CD4-positive, CD25-positive, alpha-beta regulatory T cell (primary cell): ENCODE measurements around the gene XKR3. TPM values are rescaled to one million over a fixed set of nuclear protein-coding genes. Genes with fewer than 3 reads are reported as not detected.

Experiments
- ATAC-seq, 2 donors: fragments of 150-1000 bp; cut with Tn5 transposase; one replicate each; pipeline ENCODE4 v1.10.0; 2021; ENCODE audit warnings: low read depth in 2 of 2, moderate number of reproducible peaks in 2 of 2, moderate library complexity in 1 of 2
- DNase-seq, 3 donors: peaks; one replicate each; pipeline versions ENCODE4 v3.0.0 to v3.0.0-alpha.2; 2012 to 2022; ENCODE audit warnings: mixed read lengths in 1 of 3
- H3K27ac ChIP-seq: one replicate; pipeline ENCODE4 v1.7.0; 2013; ENCODE audit warnings: mild to moderate bottlenecking, low read length; ENCODE audit not compliant: insufficient read depth, poor library complexity, severe bottlenecking
- H3K27me3 ChIP-seq: one replicate; pipeline ENCODE4 v1.7.0; 2013; ENCODE audit warnings: low read length; ENCODE audit not compliant: control insufficient read depth, insufficient read depth
- H3K36me3 ChIP-seq: one replicate; pipeline ENCODE4 v1.7.0; 2013; ENCODE audit warnings: mild to moderate bottlenecking, low read length, moderate library complexity; ENCODE audit not compliant: control insufficient read depth, insufficient read depth
- H3K4me1 ChIP-seq: 2 replicates; pipeline ENCODE4 v1.7.0; 2013; ENCODE audit warnings: mild to moderate bottlenecking, low read length; ENCODE audit not compliant: insufficient read depth, control insufficient read depth, poor library complexity, severe bottlenecking
- H3K4me3 ChIP-seq: one replicate; pipeline ENCODE4 v1.7.0; 2013; ENCODE audit warnings: low read depth, mild to moderate bottlenecking, low read length, moderate library complexity
- H3K9me3 ChIP-seq, 2 experiments: 1 replicate in 1 of 2; 2 replicates in 1 of 2; pipeline ENCODE4 v1.7.0; 2013; ENCODE audit warnings: low read length in 2 of 2, mild to moderate bottlenecking in 1 of 2, moderate library complexity in 1 of 2; ENCODE audit not compliant: control insufficient read depth in 2 of 2
- H3K27ac Mint-ChIP-seq, 3 donors: one replicate each; pipeline ENCODE4 v1.8.0; 2020 to 2022; ENCODE audit warnings: mild to moderate bottlenecking in 3 of 3, mixed read lengths in 3 of 3, moderate library complexity in 2 of 3
- H3K27me3 Mint-ChIP-seq: one replicate; pipeline ENCODE4 v1.8.0; 2022; ENCODE audit warnings: mild to moderate bottlenecking, mixed read lengths
- H3K36me3 Mint-ChIP-seq: one replicate; pipeline ENCODE4 v1.8.0; 2020; ENCODE audit warnings: mixed read lengths
- H3K4me1 Mint-ChIP-seq, 4 donors: one replicate each; pipeline ENCODE4 v1.8.0; 2020 to 2022; ENCODE audit warnings: mixed read lengths in 4 of 4, mild to moderate bottlenecking in 1 of 4
- H3K4me3 Mint-ChIP-seq, 4 donors: one replicate each; pipeline ENCODE4 v1.8.0; 2020 to 2022; ENCODE audit warnings: mild to moderate bottlenecking in 4 of 4, mixed read lengths in 4 of 4, moderate library complexity in 3 of 4
- H3K9me3 Mint-ChIP-seq, 7 donors: one replicate each; pipeline ENCODE4 v1.8.0; 2020 to 2022; ENCODE audit warnings: mixed read lengths in 7 of 7, mild to moderate bottlenecking in 3 of 7, moderate library complexity in 2 of 7
- polyA plus RNA-seq, 4 donors: library from polyadenylated mRNA; unstranded; fragments of 300-500 nt; fragmentation: Illumina TruSeq; gene quantifications; one replicate each; pipeline ENCODE4 v1.2.3, GENCODE V29; 2021
- total RNA-seq: library from RNA; stranded (reverse); gene quantifications from one replicate; pipeline ENCODE4 v1.2.3, GENCODE V29; 2022

XKR3 gene
- total and polyA plus RNA-seq, 5 donors from 2014 or later, result not detected

- Histone ChIP-seq H3K4me3 (no peak overlapping the region), H3K27ac (no peak overlapping the region), H3K4me1 (no peaks in the 10 kb centered on the region), H3K9me3 (no peaks in the 10 kb centered on the region), H3K36me3 (no peaks in the 10 kb centered on the region), H3K27me3 (no peaks in the 10 kb centered on the region)
- H3K27ac Mint-ChIP-seq, result no peak overlapping the region
- H3K4me1 Mint-ChIP-seq, result peaks cover 0 to 21% (median 3%) of the 10 kb centered on the region in 4 donors
- peaks cover 0 to 3% (median 0%) of the 10 kb centered on the region in 7 donors for H3K9me3 Mint-ChIP-seq
- no peak for DNase-seq
- ATAC-seq, result no peak
- H3K36me3 Mint-ChIP-seq, result no peaks in the 10 kb centered on the region
- H3K4me3 Mint-ChIP-seq, result no peak overlapping the region
- no peaks in the 10 kb centered on the region for H3K27me3 Mint-ChIP-seq
These were observed 2.3 kb upstream of the XKR3 start for GRCh38 chr22:16827506-16827905.

GRCh38 chr22:16819249-16819648 lies 6.0 kb downstream of the XKR3 start:
- H3K27me3 ChIP-seq, result no peaks in the 10 kb centered on the region
- H3K27ac ChIP-seq, result no peak overlapping the region
- H3K27ac Mint-ChIP-seq, result no peak overlapping the region
- H3K4me1 Mint-ChIP-seq, result peaks cover 0 to 5% (median 0%) of the 10 kb centered on the region in 4 donors
- H3K4me3 ChIP-seq, result no peak overlapping the region
- H3K9me3 Mint-ChIP-seq, result peaks cover 0 to 9% (median 3%) of the 10 kb centered on the region in 7 donors
- H3K27me3 Mint-ChIP-seq, result no peaks in the 10 kb centered on the region
- no peak overlapping the region for H3K4me3 Mint-ChIP-seq
- peaks cover 0 to 9% of the 10 kb centered on the region in 2 experiments for H3K9me3 ChIP-seq
- H3K36me3 Mint-ChIP-seq, result no peaks in the 10 kb centered on the region
- H3K4me1 ChIP-seq, result no peaks in the 10 kb centered on the region
- H3K36me3 ChIP-seq, result no peaks in the 10 kb centered on the region
- DNase-seq (no peak), ATAC-seq (no peak)

- Mint-ChIP-seq H3K4me1 (no peaks in the 10 kb centered on the region), H3K36me3 (no peaks in the 10 kb centered on the region), H3K27ac (no peak overlapping the region), H3K4me3 (peak overlapping the region in 1 of 4 donors; percentile 29), H3K27me3 (no peaks in the 10 kb centered on the region), H3K9me3 (peaks cover 0 to 9% (median 3%) of the 10 kb centered on the region in 7 donors)
- no peaks in the 10 kb centered on the region for H3K4me1 ChIP-seq
- no peak for DNase-seq
- H3K9me3 ChIP-seq, result peaks cover 0 to 9% of the 10 kb centered on the region in 2 experiments
- H3K4me3 ChIP-seq, result no peak overlapping the region
- no peak for ATAC-seq
- H3K36me3 ChIP-seq, result no peaks in the 10 kb centered on the region
- H3K27me3 ChIP-seq, result no peaks in the 10 kb centered on the region
- no peak overlapping the region for H3K27ac ChIP-seq
These were observed 6.7 kb downstream of the XKR3 start for GRCh38 chr22:16818538-16818937.

- Mint-ChIP-seq H3K9me3 (peaks cover 0 to 9% (median 2%) of the 10 kb centered on the region in 7 donors), H3K27me3 (no peaks in the 10 kb centered on the region)
- no peak overlapping the region for H3K27ac ChIP-seq
These were observed 10.1 kb downstream of the XKR3 start for GRCh38 chr22:16815073-16815472.

GRCh38 chr22:16810188-16810802 lies 14.9 kb downstream of the XKR3 start:
- no peak for DNase-seq
- H3K9me3 ChIP-seq, result peaks cover 0 to 5% of the 10 kb centered on the region in 2 experiments
- no peak overlapping the region for H3K4me3 ChIP-seq
- H3K27ac ChIP-seq, result no peak overlapping the region
- no peaks in the 10 kb centered on the region for H3K36me3 Mint-ChIP-seq
- H3K27ac Mint-ChIP-seq, result peak overlapping the region in 1 of 3 donors; percentile 48
- no peaks in the 10 kb centered on the region for H3K4me1 Mint-ChIP-seq
- no peaks in the 10 kb centered on the region for H3K27me3 ChIP-seq
- no peak for ATAC-seq
- no peak overlapping the region for H3K4me3 Mint-ChIP-seq
- no peaks in the 10 kb centered on the region for H3K27me3 Mint-ChIP-seq
- H3K4me1 ChIP-seq, result no peaks in the 10 kb centered on the region
- H3K36me3 ChIP-seq, result no peaks in the 10 kb centered on the region
- H3K9me3 Mint-ChIP-seq, result peaks cover 0 to 8% (median 0%) of the 10 kb centered on the region in 7 donors

More at GRCh38 chr22:16815073-16815472, 10.1 kb downstream of the XKR3 start:
- DNase-seq, result no peak
- Mint-ChIP-seq H3K4me3 (no peak overlapping the region), H3K27ac (no peak overlapping the region), H3K4me1 (no peaks in the 10 kb centered on the region), H3K36me3 (no peaks in the 10 kb centered on the region)
- Histone ChIP-seq H3K4me1 (no peaks in the 10 kb centered on the region), H3K36me3 (no peaks in the 10 kb centered on the region), H3K27me3 (no peaks in the 10 kb centered on the region), H3K9me3 (peaks cover 0 to 9% of the 10 kb centered on the region in 2 experiments), H3K4me3 (no peak overlapping the region)
- no peak for ATAC-seq

GRCh38 chr22:16808744-16809143 lies 16.5 kb downstream of the XKR3 start:
- Histone ChIP-seq H3K4me1 (no peaks in the 10 kb centered on the region), H3K36me3 (no peaks in the 10 kb centered on the region), H3K9me3 (no peaks in the 10 kb centered on the region), H3K27me3 (no peaks in the 10 kb centered on the region), H3K27ac (no peak overlapping the region), H3K4me3 (no peak overlapping the region)
- ATAC-seq (no peak), DNase-seq (no peak)
- Mint-ChIP-seq H3K9me3 (peaks cover 0 to 2% (median 0%) of the 10 kb centered on the region in 7 donors), H3K4me1 (no peaks in the 10 kb centered on the region), H3K27ac (no peak overlapping the region), H3K36me3 (no peaks in the 10 kb centered on the region), H3K27me3 (no peaks in the 10 kb centered on the region), H3K4me3 (no peak overlapping the region)

- DNase-seq (no peak), ATAC-seq (no peak)
- Histone ChIP-seq H3K36me3 (no peaks in the 10 kb centered on the region), H3K9me3 (no peaks in the 10 kb centered on the region), H3K27me3 (no peaks in the 10 kb centered on the region), H3K4me3 (no peak overlapping the region), H3K4me1 (no peaks in the 10 kb centered on the region), H3K27ac (no peak overlapping the region)
- Mint-ChIP-seq H3K27me3 (no peaks in the 10 kb centered on the region), H3K4me3 (no peak overlapping the region), H3K27ac (no peak overlapping the region), H3K36me3 (no peaks in the 10 kb centered on the region), H3K9me3 (peaks cover 0 to 2% (median 0%) of the 10 kb centered on the region in 7 donors), H3K4me1 (no peaks in the 10 kb centered on the region)
These were observed 18.1 kb downstream of the XKR3 start for GRCh38 chr22:16807109-16807508.

- no peak for DNase-seq
- Histone ChIP-seq H3K9me3 (no peaks in the 10 kb centered on the region), H3K4me1 (no peaks in the 10 kb centered on the region), H3K4me3 (no peak overlapping the region), H3K27ac (no peak overlapping the region), H3K36me3 (no peaks in the 10 kb centered on the region), H3K27me3 (no peaks in the 10 kb centered on the region)
- Mint-ChIP-seq H3K4me1 (no peaks in the 10 kb centered on the region), H3K27me3 (no peaks in the 10 kb centered on the region), H3K9me3 (peaks cover 0 to 2% (median 0%) of the 10 kb centered on the region in 7 donors), H3K4me3 (no peak overlapping the region), H3K36me3 (no peaks in the 10 kb centered on the region), H3K27ac (no peak overlapping the region)
- ATAC-seq, result no peak
These were observed 18.8 kb downstream of the XKR3 start for GRCh38 chr22:16806401-16806800.
